Endothelial cell of umbilical vein (primary cell): Measurements from ENCODE around the gene HNRNPL. TPM values are rescaled to one million over a fixed set of nuclear protein-coding genes. Genes with fewer than 3 reads are reported as not detected.

ENCODE experiments used
- BruUV-seq: library from RNA; stranded (reverse); fragments of 400-500 nt; replicated peaks from 2 replicates; lab custom pipeline; 2021; lab: Mats Ljungman, UMichigan
- CTCF ChIA-PET: fragments of 300-600, 350-600 bp; sonication (Branson Sonifier 250); formaldehyde crosslinking; loops from one replicate; lab custom pipeline; 2021; ENCODE audit warnings: antibody characterized with exemption, inconsistent platforms; lab: Charles Lee
- POLR2A ChIA-PET: fragments of 300-600, 350-600 bp; sonication (Branson Sonifier 250); formaldehyde crosslinking; loops from one replicate; lab custom pipeline; 2021; ENCODE audit warnings: antibody characterized with exemption, inconsistent platforms; lab: Charles Lee
- DNase-seq: peaks from one replicate; pipeline ENCODE4 v3.0.0-alpha.2; 2011; ENCODE audit warnings: low read depth, low spot score
- FAIRE-seq: peaks from 2 replicates; lab custom pipeline; 2011; peaks lifted over from hg19 to GRCh38; lab: Jason Lieb, UNC
- H2AFZ ChIP-seq: 2 replicates; pipeline ENCODE4 v1.6.0; 2012; ENCODE audit warnings: low read depth, low read length, control low read depth, inconsistent platforms
- H3K27ac ChIP-seq: 2 replicates; pipeline ENCODE4 v1.5.1; 2011; ENCODE audit warnings: low read depth, mild to moderate bottlenecking, control low read depth, low read length, moderate library complexity; ENCODE audit not compliant: insufficient read depth
- H3K27me3 ChIP-seq, 2 experiments: 2 replicates each; pipeline versions ENCODE4 v1.6.0 to v1.6.1; 2011; ENCODE audit warnings: low read length in 2 of 2, mixed read lengths in 1 of 2; ENCODE audit not compliant: control insufficient read depth in 2 of 2, insufficient read depth in 2 of 2
- H3K36me3 ChIP-seq, 2 experiments: 2 replicates in 1 of 2; 3 replicates in 1 of 2; pipeline ENCODE4 v1.5.1; 2011; ENCODE audit warnings: low read length in 2 of 2, mild to moderate bottlenecking in 1 of 2, moderate library complexity in 1 of 2; ENCODE audit not compliant: control insufficient read depth in 2 of 2, insufficient read depth in 2 of 2; ENCODE audit errors: extremely low read depth in 1 of 2
- H3K4me1 ChIP-seq: 3 replicates; pipeline ENCODE4 v1.5.1; 2011; ENCODE audit warnings: mild to moderate bottlenecking, low read length; ENCODE audit not compliant: control insufficient read depth, insufficient read depth; ENCODE audit errors: extremely low read depth
- H3K4me2 ChIP-seq: 2 replicates; pipeline ENCODE4 v1.6.1; 2011; ENCODE audit warnings: low read length, control low read depth, mixed read lengths; ENCODE audit not compliant: insufficient read depth
- H3K4me3 ChIP-seq, 3 experiments: fragments of 200-600 bp in 1 of 3; sonication (generic), shearing (Covaris generic) in 1 of 3; replicated peaks in 1 of 3; 2 replicates each; pipeline ENCODE4 v1.5.1; 2011 to 2016; ENCODE audit warnings: control low read depth in 3 of 3, low read length in 3 of 3, mild to moderate bottlenecking in 2 of 3, inconsistent platforms in 1 of 3, low read depth in 1 of 3, moderate library complexity in 1 of 3; ENCODE audit not compliant: insufficient read depth in 1 of 3
- H3K79me2 ChIP-seq: 2 replicates; pipeline ENCODE4 v1.6.0; 2012; ENCODE audit warnings: low read length, inconsistent platforms; ENCODE audit not compliant: control insufficient read depth, insufficient read depth
- H3K9ac ChIP-seq: replicated peaks from 2 replicates; pipeline ENCODE3; 2011; ENCODE audit warnings: low read length, control low read depth; ENCODE audit not compliant: insufficient read depth; ENCODE audit errors: extremely low read depth
- H3K9me1 ChIP-seq: replicated peaks from 3 replicates; pipeline ENCODE4 v1.6.0; 2011; ENCODE audit warnings: mild to moderate bottlenecking, low read length; ENCODE audit not compliant: control insufficient read depth, insufficient read depth; ENCODE audit errors: extremely low read depth
- H3K9me3 ChIP-seq: replicated peaks from 2 replicates; pipeline ENCODE4 v1.5.1; 2012; ENCODE audit warnings: low read length, inconsistent platforms; ENCODE audit not compliant: control insufficient read depth, insufficient read depth
- H4K20me1 ChIP-seq: replicated peaks from 2 replicates; pipeline ENCODE3; 2011; ENCODE audit warnings: mild to moderate bottlenecking, low read length; ENCODE audit not compliant: control insufficient read depth, insufficient read depth; ENCODE audit errors: extremely low read depth
- CTCF ChIP-seq, 2 donors: IDR thresholded peaks; 1 replicate in 1 of 2; 2 replicates in 1 of 2; pipeline ENCODE4 v1.5.1; 2011; ENCODE audit warnings: low read length in 2 of 2, mild to moderate bottlenecking in 2 of 2, moderate library complexity in 2 of 2, control low read depth in 1 of 2, inconsistent platforms in 1 of 2, low read depth in 1 of 2; ENCODE audit not compliant: insufficient read depth in 1 of 2; ENCODE audit errors: extremely low read depth in 1 of 2
- EZH2 ChIP-seq: IDR thresholded peaks from 2 replicates; pipeline ENCODE4 v1.6.1; 2012; ENCODE audit warnings: borderline replicate concordance, low read depth, mild to moderate bottlenecking, moderate library complexity, low read length, inconsistent platforms; ENCODE audit not compliant: severe bottlenecking
- FOS ChIP-seq: IDR thresholded peaks from 2 replicates; pipeline ENCODE4 v1.6.1; 2011; ENCODE audit warnings: mild to moderate bottlenecking, low read length, moderate library complexity, borderline replicate concordance; ENCODE audit not compliant: insufficient read depth
- GATA2 ChIP-seq: IDR thresholded peaks from 2 replicates; pipeline ENCODE4 v1.7.0; 2011; ENCODE audit warnings: low read depth, mild to moderate bottlenecking, moderate library complexity, mixed read lengths, low read length; ENCODE audit not compliant: insufficient read length, insufficient read depth
- JUN ChIP-seq: IDR thresholded peaks from 2 replicates; pipeline ENCODE4 v1.6.1; 2011; ENCODE audit warnings: borderline replicate concordance, low read depth; ENCODE audit not compliant: insufficient read length, insufficient read depth
- MAX ChIP-seq: IDR thresholded peaks from 2 replicates; pipeline ENCODE4 v1.6.1; 2011; ENCODE audit not compliant: insufficient read depth, insufficient read length
- MYC ChIP-seq: IDR thresholded peaks from one replicate; pipeline ENCODE4 v1.6.1; 2011; ENCODE audit warnings: mild to moderate bottlenecking, low read depth, low read length
- POLR2A ChIP-seq: IDR thresholded peaks from 2 replicates; pipeline ENCODE4 v1.6.1; 2012; ENCODE audit warnings: low read depth, mild to moderate bottlenecking, control low read depth, low read length
- POLR2AphosphoS5 ChIP-seq: IDR thresholded peaks from 2 replicates; pipeline ENCODE4 v1.6.1; 2012; ENCODE audit warnings: low read depth, mild to moderate bottlenecking, control low read depth, low read length, moderate library complexity; ENCODE audit not compliant: insufficient read depth
- dilution Hi-C: fragments of 300-500 bp; cut with MboI; formaldehyde crosslinking; loops from one replicate; pipeline ENCODE4 v1.15.0; 2019; ENCODE audit warnings: low sequenced_read_pairs; ENCODE audit not compliant: extremely low pct_ligation_motif_present
- intact Hi-C: fragments of 100-400 bp; cut with micrococcal nuclease; formaldehyde crosslinking; loops from one replicate; pipeline ENCODE4 v1.10.0; 2022
- polyA plus RNA-seq, 4 experiments: library from polyadenylated mRNA; depleted of rRNA in 3 of 4; stranded (reverse) in 3 of 4; unstranded in 1 of 4; fragments of >200 nt; gene quantifications; 2 replicates each; pipeline versions ENCODE4 v1.2.1 to v1.2.3, GENCODE V29; 2011 to 2012; ENCODE audit warnings: missing spikeins in 1 of 4
- total RNA-seq: library from RNA; stranded (reverse); gene quantifications from 2 replicates; pipeline ENCODE4 v1.2.3, GENCODE V29; 2021

Gene HNRNPL
- total and polyA plus RNA-seq, 2 donors (not counting 3 experiments of a cell fraction or from before 2014, with no cell fraction given), result 305 to 451 TPM

GRCh38 chr19:38809592-38810252, 40.1 kb downstream of the HNRNPL start:
- TF ChIP-seq GATA2, result no peak
- no peak for TF ChIP-seq POLR2A
- TF ChIP-seq FOS, result no peak
- TF ChIP-seq MAX, result no peak
- TF ChIP-seq POLR2AphosphoS5, result no peak
- TF ChIP-seq EZH2, result no peak
- TF ChIP-seq MYC, result no peak
- TF ChIP-seq CTCF (IDR thresholded peaks at IDR 0.05; ENCODE audit: extremely low read depth in 1 of 2, insufficient read depth in 1 of 2, low read depth in 1 of 2, low read length in 2 of 2), result no peak
- TF ChIP-seq JUN, result no peak
- DNase-seq (no peak), FAIRE-seq (no peak)
- no peak overlapping the region for H3K4me2 ChIP-seq
- H2AFZ ChIP-seq, result no peak overlapping the region
- dilution Hi-C loops (no loop called here), intact Hi-C loops (no loop called here)
- H3K4me3 ChIP-seq, result no peak overlapping the region
- BruUV-seq, result no TSS peak
- H4K20me1 ChIP-seq, result no peaks in the 10 kb centered on the region
- CTCF ChIA-PET, result interaction anchor here (0.7 to 1.6 kb wide), 2 partner anchors 17 to 28 kb away, joined by 3 to 4 read pairs; no protein-coding TSS in a partner anchor
- H3K9me1 ChIP-seq, result no peaks in the 10 kb centered on the region
- H3K4me1 ChIP-seq, result peaks cover 8% of the 10 kb centered on the region
- H3K36me3 ChIP-seq, result no peaks in the 10 kb centered on the region
- POLR2A ChIA-PET, result no interaction called here
- no peak overlapping the region for H3K27ac ChIP-seq
- no peaks in the 10 kb centered on the region for H3K9me3 ChIP-seq
- H3K9ac ChIP-seq, result no peak overlapping the region
- no peaks in the 10 kb centered on the region for H3K79me2 ChIP-seq
- no peaks in the 10 kb centered on the region for H3K27me3 ChIP-seq
